Hepatocyte (in vitro differentiated cells): ENCODE measurements around the gene ZNF775.

ENCODE experiments used
- CTCF ChIP-seq: fragments of 200-600 bp; sonication (generic); IDR thresholded peaks from 2 replicates; pipeline ENCODE4 v1.5.1; 2016; ENCODE audit warnings: antibody characterized with exemption, mild to moderate bottlenecking; ENCODE audit not compliant: poor library complexity
- EZH2 ChIP-seq: fragments of 200-600 bp; sonication (generic); IDR thresholded peaks from 2 replicates; pipeline ENCODE4 v1.6.1; 2016; ENCODE audit warnings: antibody characterized with exemption, mild to moderate bottlenecking, borderline replicate concordance
- EZH2phosphoT487 ChIP-seq: fragments of 200-600 bp; sonication (generic); IDR thresholded peaks from one replicate; pipeline ENCODE4 v1.6.1; 2018; ENCODE audit warnings: antibody characterized with exemption, mild to moderate bottlenecking, low read depth, moderate library complexity; ENCODE audit not compliant: unreplicated experiment, severe bottlenecking

GRCh38 chr7:150385302-150385723 is 6.2 kb downstream of the ZNF775 start:
- TF ChIP-seq CTCF (no peak), EZH2 (no peak), EZH2phosphoT487 (no peak)
